Thyroid gland (tissue), 4 donors: ENCODE results near the gene PEX7. TPM values are rescaled to one million over a fixed set of nuclear protein-coding genes. Genes with fewer than 3 reads are reported as not detected.

Experiments
- DNase-seq, 2 donors: peaks; one replicate each; pipeline ENCODE4 v3.0.0-alpha.2; 2019
- H3K27ac ChIP-seq, 3 donors: fragments of 200-600 bp; sonication (generic); 1 replicate in 2 of 3; 2 replicates in 1 of 3; pipeline ENCODE4 v1.5.1; 2016 to 2019; ENCODE audit warnings: mild to moderate bottlenecking in 1 of 3, moderate library complexity in 1 of 3
- H3K27me3 ChIP-seq: fragments of 200-600 bp; sonication (generic); one replicate; pipeline ENCODE4 v1.5.1; 2019
- H3K36me3 ChIP-seq, 2 donors: fragments of 200-600 bp; sonication (generic); one replicate each; pipeline ENCODE4 v1.5.1; 2016 to 2019
- H3K4me1 ChIP-seq, 2 donors: fragments of 200-600 bp; sonication (generic); one replicate each; pipeline ENCODE4 v1.5.1; 2017 to 2019
- H3K4me3 ChIP-seq, 3 donors: fragments of 200-600 bp; sonication (generic); replicated peaks in 1 of 3; 1 replicate in 2 of 3; 2 replicates in 1 of 3; pipeline ENCODE4 v1.5.1; 2016; ENCODE audit warnings: mild to moderate bottlenecking in 1 of 3
- H3K9me3 ChIP-seq: fragments of 200-600 bp; sonication (generic); one replicate; pipeline ENCODE4 v1.5.1; 2017
- CTCF ChIP-seq, 6 experiments: fragments of 200-600 bp in 3 of 6; fragments of 450-650 bp in 3 of 6; sonication (generic) in 3 of 6; IDR thresholded peaks; one replicate each; pipeline ENCODE4 v1.5.1; 2016 to 2019; ENCODE audit warnings: antibody characterized with exemption in 6 of 6, mild to moderate bottlenecking in 2 of 6, inconsistent platforms in 1 of 6, moderate library complexity in 1 of 6
- POLR2A ChIP-seq, 2 donors: fragments of 450-650 bp; IDR thresholded peaks; one replicate each; pipeline ENCODE4 v1.6.1; 2017; ENCODE audit warnings: antibody characterized with exemption in 2 of 2, mild to moderate bottlenecking in 2 of 2, moderate library complexity in 1 of 2
- WGBS, 2 donors: methylation state at CpG; one replicate each; pipeline ENCODE4 v1.1.5; 2017; 5-methylcytosine and 5-hydroxymethylcytosine counted together
- intact Hi-C: fragments of 100-400 bp; cut with DNase I; formaldehyde crosslinking; loops from one replicate; pipeline ENCODE4 v1.15.1; 2023
- total RNA-seq, 4 donors: library from RNA; depleted of rRNA; stranded (reverse); fragments of >200 nt; gene quantifications; one replicate each; pipeline ENCODE4 v1.2.3, GENCODE V29; 2016

PEX7 gene
- total RNA-seq, 4 donors from 2014 or later = 16.4 to 23.9 (median 18.2) TPM

GRCh38 chr6:136926383-136926782 is 104.0 kb downstream of the PEX7 start:
- intact Hi-C loops = no loop called here

GRCh38 chr6:136927292-136927691 is 104.9 kb downstream of the PEX7 start:
- intact Hi-C loops = no loop called here
- H3K9me3 ChIP-seq = no peaks in the 10 kb centered on the region
- 80 to 86% methylated on average over 3 of the region's 3 CpGs for WGBS, 2 donors
- TF ChIP-seq CTCF (IDR thresholded peaks at IDR 0.05) (no peak), POLR2A (IDR thresholded peaks at IDR 0.05) (no peak)
- H3K27me3 ChIP-seq = peaks cover 7% of the 10 kb centered on the region
- no peak for DNase-seq
- H3K36me3 ChIP-seq = no peaks in the 10 kb centered on the region
- peaks cover 11 to 14% of the 10 kb centered on the region in 2 donors for H3K4me1 ChIP-seq
- no peak overlapping the region for H3K4me3 ChIP-seq
- no peak overlapping the region for H3K27ac ChIP-seq

More at GRCh38 chr6:136926383-136926782, 104.0 kb downstream of the PEX7 start:
- TF ChIP-seq POLR2A (IDR thresholded peaks at IDR 0.05) = no peak
- no peak for TF ChIP-seq CTCF (IDR thresholded peaks at IDR 0.05)
- Histone ChIP-seq H3K27ac (no peak overlapping the region), H3K4me1 (peaks cover 20% of the 10 kb centered on the region in 2 donors), H3K9me3 (no peaks in the 10 kb centered on the region), H3K36me3 (no peaks in the 10 kb centered on the region), H3K27me3 (peaks cover 11% of the 10 kb centered on the region), H3K4me3 (no peak overlapping the region)
- WGBS, 2 donors = 90 to 95% methylated on average over 2 of the region's 2 CpGs
- DNase-seq = no peak

GRCh38 chr6:136930528-136930927 is 108.1 kb downstream of the PEX7 start:
- H3K27me3 ChIP-seq = no peaks in the 10 kb centered on the region
- H3K36me3 ChIP-seq = no peaks in the 10 kb centered on the region
- DNase-seq = no peak
- no peak for TF ChIP-seq CTCF (IDR thresholded peaks at IDR 0.05)
- TF ChIP-seq POLR2A (IDR thresholded peaks at IDR 0.05) = no peak
- H3K9me3 ChIP-seq = no peaks in the 10 kb centered on the region
- no peak overlapping the region for H3K4me3 ChIP-seq
- H3K27ac ChIP-seq = no peak overlapping the region
- WGBS, 2 donors = 90 to 92% methylated on average over 4 of the region's 4 CpGs
- H3K4me1 ChIP-seq = no peaks in the 10 kb centered on the region
- intact Hi-C loops = no loop called here

- H3K27me3 ChIP-seq = no peaks in the 10 kb centered on the region
- 86 to 91% methylated on average over 2 of the region's 2 CpGs for WGBS, 2 donors
- H3K36me3 ChIP-seq = no peaks in the 10 kb centered on the region
- no peak overlapping the region for H3K27ac ChIP-seq
- no peak for DNase-seq
- TF ChIP-seq CTCF (IDR thresholded peaks at IDR 0.05) (no peak), POLR2A (IDR thresholded peaks at IDR 0.05) (no peak)
- intact Hi-C loops = no loop called here
- H3K4me3 ChIP-seq = no peak overlapping the region
- no peaks in the 10 kb centered on the region for H3K9me3 ChIP-seq
- no peaks in the 10 kb centered on the region for H3K4me1 ChIP-seq
These were observed 110.2 kb downstream of the PEX7 start for GRCh38 chr6:136932599-136932998.

GRCh38 chr6:136945072-136945471 is 122.7 kb downstream of the PEX7 start:
- Histone ChIP-seq H3K36me3 (no peaks in the 10 kb centered on the region), H3K27ac (no peak overlapping the region), H3K27me3 (no peaks in the 10 kb centered on the region), H3K4me1 (no peaks in the 10 kb centered on the region), H3K9me3 (no peaks in the 10 kb centered on the region), H3K4me3 (no peak overlapping the region)
- 81 to 82% methylated on average over 1 of the region's 1 CpG for WGBS, 2 donors
- no peak for DNase-seq
- TF ChIP-seq CTCF (IDR thresholded peaks at IDR 0.05) = no peak
- TF ChIP-seq POLR2A (IDR thresholded peaks at IDR 0.05) = no peak
- intact Hi-C loops = no loop called here
